ENCODE results near the gene OR5B12.
"Not testable (repeated sequence)": the region's sequence is repeated elsewhere in the genome, so short reads cannot be mapped to it uniquely, and the experiment has no call there.

OR5B12 gene

DNA sequence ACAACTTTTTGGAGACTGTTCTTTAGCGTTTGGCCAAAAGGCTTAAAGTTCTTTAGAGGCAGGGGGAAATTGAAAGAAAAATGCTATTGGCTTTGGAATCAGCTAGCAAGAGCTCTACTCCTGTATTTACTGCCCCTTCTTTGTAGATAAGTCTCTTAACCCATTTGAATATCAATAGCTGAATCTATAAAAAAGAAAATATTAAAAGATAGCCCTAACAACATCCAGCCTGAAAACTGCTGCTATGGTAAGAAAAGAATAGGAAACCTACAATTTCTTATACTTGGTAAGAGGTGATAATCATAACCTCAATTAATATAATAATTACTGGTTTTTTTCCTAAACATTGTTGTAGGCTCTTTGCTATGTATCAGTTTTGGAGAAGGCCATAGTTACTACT lies at the start of gene OR5B12:
Gene OR5B12, minus strand, starts transcription at position 101 of the 400 bp plus-strand sequence. CDS start 2,085 bp downstream, outside the sequence.
- DNase-seq (ENCODE audit: low read depth) = no peak

DNA sequence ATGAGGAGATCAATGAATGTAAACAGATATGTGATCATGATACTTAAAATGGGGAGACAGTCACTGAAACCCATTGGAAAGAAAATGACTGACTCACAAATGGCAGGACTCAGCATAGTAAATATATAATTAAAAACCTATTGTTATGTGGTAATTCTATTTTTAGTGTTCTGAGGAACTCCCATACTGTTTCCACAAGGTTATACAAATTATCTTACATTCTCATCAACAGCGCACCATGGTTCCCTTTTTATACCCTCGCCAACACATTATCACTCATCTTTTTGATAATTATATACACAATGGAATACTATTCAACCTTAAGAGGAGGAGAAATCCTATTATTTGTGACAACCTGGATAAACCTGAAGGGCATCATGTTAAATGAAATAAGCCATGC lies 48.8 kb upstream of the OR5B12 start:
- DNase-seq (ENCODE audit: low read depth) = no peak

DNA sequence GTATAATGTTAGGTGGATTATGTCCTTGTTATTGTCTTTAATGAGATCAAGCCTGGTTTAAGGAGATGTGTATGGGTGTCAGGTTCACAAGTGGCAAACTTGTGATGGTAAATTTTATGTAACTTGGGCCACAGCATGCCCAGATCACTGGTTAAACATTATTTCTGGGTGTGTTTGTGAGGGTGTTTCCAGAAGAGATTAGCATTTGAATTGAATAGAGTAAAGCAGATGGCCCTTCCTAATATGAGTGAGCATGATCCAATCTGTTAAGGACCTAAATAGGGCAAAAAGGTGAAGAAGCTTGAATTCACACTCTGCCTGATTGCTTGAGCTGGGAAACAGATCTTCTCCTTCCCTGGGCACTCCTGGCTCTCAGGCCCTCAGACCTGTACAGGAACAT lies 45.1 kb upstream of the OR5B12 start:
- no peak for DNase-seq (ENCODE audit: low read depth)

DNA sequence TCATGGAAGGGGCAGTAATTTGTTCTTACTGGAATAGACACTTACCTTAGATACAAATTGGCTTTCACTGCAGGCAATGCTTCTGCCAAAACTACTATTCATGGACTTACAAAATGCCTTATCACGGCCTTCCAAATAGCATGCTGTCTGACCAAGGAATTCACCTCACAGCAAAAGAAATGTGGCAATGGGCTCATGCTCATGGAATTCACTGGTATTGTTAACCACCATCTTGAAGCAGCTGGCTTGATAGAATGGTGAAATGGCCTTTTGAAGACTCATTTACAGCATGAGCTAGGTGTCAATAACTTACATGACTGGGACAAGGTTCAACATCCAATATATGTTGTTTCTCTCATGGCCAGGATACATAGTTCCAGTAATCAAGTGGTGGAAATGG lies 43.9 kb upstream of the OR5B12 start:
- no peak for DNase-seq (ENCODE audit: low read depth)

DNA sequence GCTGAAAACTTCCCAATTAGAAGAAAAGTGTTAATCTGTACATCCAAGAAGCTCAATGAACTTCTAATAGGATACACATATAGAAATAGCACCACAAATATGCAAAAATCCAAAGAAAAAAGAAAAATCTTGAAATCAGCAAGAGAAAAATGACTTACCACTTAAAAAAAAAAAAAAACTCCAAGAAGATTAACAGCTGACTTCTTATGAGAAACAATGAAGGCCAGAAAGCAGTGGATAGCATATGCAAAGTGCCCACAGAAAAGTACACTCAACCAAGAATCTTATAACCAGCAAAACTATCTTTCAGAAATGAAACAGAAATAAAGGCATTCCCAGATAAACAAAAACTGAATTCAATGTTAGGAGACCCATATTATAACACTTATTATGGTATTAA lies 29.9 kb upstream of the OR5B12 start:
- DNase-seq (ENCODE audit: low read depth) = no peak

DNA sequence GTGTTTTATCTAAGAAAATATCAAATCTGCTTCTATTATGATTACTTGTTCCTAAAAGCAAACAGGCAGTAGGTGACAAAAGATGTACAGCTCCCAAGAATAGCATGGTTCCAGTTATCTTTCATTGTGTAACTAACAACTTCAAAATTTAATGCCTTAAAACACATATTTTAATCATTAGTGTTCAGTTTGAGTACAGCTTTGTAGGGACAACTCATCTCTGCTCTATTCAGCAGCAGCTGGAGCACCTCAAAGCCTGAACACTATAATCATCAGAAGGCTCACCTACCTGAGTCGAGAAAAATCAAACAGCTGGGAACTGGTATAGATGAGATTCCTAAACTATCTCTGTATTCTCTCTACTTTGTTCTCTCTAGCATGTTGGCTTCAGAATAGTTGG lies 24.3 kb upstream of the OR5B12 start:
- DNase-seq (ENCODE audit: low read depth) = no peak

DNA sequence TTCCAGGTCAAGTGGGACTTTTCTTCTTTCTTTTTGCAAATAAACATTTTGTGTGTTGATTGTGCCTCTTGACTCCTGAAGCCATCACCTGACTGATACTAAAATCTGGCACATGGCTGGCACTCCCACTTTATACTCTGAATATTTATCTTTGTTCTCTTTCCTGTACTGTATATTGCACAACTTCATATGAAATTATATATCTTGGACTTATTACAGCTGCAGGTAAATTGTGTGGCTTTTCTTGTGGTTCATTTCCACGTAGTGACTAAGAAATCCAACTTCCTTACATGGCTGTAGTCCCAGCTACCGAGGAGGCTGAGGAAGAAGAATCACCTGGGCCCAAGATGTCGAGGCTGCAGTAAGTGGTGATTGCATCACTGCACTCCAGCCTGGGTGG lies 23.7 kb upstream of the OR5B12 start:
- DNase-seq (ENCODE audit: low read depth) = no peak

DNA sequence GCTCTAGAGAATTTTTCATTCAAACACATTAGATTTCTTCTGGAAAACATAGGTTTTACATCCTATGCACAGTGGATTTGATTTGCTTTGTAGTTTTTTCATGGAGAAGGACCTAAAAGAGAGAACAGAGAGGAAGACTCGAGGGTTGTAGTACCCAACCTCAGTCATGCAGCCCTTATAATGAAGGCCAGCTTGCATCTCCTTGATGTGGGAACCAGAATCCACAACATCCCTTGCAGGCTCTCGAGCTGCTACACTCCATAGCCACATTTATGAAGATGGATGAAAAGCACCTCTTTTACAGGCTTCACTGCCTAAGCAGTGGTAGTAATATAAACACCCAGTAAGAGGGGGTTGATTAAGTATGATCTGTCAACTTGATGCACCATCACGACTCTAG lies 9.5 kb upstream of the OR5B12 start:
- DNase-seq (ENCODE audit: low read depth) = no peak

DNA sequence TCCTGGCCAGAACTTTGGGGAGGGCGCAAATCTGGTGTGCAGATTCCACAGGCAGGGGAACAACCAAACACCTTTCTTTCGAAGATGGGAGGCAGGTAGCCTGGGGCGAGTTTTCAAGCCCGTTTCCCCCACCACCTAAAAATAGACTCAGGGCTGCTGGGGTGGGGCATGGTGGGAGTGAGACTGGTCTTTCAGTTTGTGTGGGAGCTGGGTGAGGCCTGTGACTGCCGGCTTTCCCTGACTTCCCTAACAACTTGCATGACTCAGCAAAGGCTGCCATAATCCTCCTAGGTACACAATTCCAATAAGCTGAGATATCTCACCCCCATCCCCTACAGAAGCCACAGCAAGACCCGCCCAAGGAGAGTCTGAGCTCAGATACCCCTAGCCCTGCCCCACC lies 4.3 kb upstream of the OR5B12 start:
- DNase-seq (ENCODE audit: low read depth) = no peak

DNA sequence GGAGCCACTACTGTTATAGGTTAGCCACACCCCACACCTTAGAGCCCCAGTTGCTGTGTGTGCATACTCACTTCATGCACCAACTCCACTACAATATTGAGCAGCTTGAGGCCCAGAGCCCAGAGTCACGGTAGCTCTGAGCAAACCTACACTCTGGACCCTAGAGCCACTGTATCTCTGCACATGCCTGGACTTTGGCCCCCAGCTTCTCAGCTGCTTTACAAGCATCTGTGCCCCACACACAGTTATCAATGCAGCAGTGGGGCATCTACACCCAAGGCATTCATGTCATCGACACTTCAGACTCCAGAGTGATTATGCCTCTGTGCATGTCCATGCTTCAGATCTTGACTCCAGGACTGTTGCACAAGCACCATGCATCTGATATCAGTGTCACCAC lies 2.3 kb upstream of the OR5B12 start:
- DNase-seq (ENCODE audit: low read depth) = no peak

DNA sequence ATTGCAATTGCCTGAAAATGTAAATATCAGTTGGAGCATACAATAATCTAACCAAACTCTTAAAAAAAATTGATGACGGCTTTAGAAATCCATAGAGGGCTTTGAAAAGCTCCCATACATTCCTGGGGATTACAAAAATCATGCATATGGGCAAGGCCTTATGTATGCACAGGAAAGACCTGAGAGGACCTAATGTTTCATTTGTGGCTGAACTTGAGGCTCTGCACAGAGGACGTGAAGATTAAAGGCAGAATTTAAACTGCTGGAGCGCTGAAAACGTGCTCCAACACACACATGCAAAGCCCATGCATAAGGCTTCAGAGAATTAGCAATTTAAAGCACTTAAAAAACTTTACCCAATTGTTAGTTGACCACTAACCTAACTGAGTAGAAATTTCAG lies 3.5 kb downstream of the OR5B12 start:
- DNase-seq (ENCODE audit: low read depth) = no peak

DNA sequence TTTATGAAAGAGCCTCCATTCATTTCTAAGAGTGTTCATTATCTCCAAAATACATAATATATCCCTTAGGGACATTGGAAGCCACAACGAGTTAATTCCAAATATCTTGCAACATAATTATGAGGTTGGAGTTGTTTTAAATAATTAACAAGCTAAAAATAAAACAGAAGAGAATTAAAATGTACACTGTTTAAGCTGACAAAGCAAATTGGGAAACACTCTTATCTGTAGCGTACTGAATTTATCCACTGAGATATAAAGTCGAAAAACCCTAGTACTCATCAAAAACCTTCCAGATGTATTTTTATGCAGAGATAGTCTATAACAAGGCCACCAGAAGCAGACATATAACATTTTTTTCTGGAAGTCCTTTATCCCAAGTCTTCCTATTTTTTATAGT lies 7.8 kb downstream of the OR5B12 start:
- no peak for DNase-seq (ENCODE audit: low read depth)

DNA sequence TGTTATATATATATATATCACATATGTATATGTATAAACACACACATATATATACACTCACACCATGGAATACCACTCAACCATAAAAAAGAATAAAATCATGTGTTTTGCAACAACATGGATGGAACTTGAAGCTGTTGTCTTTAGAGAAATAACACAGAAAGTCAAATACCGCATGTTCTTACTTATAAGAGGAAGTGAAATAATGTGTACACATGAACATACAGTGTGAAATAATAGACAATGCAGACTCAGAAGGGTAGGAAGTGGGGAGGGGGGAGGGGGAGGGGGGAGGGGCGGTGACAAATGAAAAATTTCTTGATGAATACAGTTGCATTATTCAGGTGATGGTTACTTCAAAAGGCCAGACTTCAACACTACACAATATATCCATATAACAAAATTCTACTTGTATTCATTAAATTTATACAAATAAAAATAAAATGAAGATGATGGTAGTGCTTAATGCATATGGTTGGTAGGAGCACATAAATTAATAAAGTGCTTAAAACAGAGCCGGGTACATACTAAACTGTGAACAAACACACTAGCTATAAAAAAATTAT lies 8.3 kb downstream of the OR5B12 start:
- DNase-seq (ENCODE audit: low read depth) = no peak

DNA sequence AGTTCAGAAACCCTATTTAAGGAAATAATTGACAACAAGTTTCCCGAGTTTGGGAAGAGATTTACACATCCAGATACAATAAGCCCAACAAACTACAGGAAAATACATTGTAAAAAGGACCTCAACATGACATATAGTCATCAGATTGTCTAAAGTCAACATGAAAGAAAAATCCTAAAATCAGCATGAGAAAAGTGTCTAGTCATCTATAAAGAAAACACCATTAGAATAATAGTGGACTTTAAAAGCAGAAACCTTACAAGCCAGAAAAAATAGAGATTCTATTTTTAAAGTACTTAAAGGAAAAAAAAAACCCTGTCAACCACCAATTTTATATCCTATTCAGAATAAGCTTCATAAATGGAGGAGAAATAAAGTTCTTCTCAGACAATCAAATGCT lies 12.8 kb downstream of the OR5B12 start:
- DNase-seq (ENCODE audit: low read depth) = no peak

DNA sequence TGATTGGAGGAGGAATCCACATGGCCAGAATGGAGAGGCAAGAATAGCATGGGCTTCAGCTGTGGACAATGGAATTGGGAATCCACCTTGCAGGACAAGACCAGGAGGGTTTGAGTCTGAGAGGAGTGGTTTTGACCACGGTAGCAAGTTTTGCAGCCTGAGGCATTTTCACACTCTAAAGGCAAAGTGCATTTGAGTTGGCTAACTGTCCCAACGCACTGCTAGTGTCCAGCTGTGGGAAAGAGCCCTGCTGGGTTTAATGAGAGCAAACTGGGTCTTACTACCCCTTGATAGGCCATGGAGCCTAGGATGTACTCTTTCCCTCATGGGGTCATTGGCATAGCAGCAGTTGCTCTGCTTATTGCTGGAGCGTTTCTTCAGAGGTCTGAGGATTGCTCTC lies 14.0 kb downstream of the OR5B12 start, which contains the start of gene OR5B2:
Gene OR5B2, minus strand, starts transcription at position 101 of the 400 bp plus-strand sequence. CDS start 4,860 bp downstream, outside the sequence.
- no peak for DNase-seq (ENCODE audit: low read depth)

DNA sequence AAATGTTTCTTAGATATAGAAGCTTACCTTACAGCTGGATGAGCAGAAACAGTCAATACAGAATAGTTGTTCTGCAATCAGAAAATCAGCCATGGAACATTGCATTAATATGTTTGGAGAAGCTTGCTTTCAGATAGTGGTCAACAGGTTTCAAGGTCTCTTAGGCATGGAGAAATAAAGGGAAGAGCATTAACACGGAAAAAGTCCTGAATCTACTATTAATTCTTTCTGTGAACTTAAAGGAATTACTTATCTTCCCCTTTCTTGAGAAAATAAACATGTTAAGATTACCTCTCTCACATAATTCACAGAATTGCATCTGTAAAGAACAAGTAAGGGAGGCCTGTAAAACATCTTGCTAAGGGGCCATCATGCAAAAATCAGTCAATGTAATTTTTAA lies 35.3 kb downstream of the OR5B12 start, which contains the start of gene OR5B3:
Gene OR5B3, minus strand, starts transcription at position 101 of the 400 bp plus-strand sequence. CDS start 3,465 bp downstream, outside the sequence.
- DNase-seq (ENCODE audit: low read depth) = no peak

DNA sequence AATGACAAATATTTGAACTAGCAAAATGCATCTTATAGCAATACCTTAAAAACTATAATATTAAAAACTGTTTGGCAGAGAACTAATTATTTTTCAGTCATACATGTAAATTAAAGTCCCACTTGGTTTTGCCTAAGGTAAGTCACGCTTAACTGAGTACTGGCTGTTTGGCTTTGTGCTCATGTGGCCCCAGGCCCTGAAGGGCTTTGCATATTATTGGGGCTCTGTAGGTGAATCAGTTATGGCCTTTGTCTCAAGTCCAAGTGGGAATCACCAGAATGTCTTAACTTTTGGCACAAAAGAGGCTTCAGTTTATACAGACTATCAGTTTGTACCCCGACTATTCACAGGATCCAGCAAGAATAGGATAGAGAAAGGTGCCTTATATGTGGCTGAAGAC lies 42.4 kb downstream of the OR5B12 start:
- DNase-seq (ENCODE audit: low read depth) = not testable (repeated sequence)

DNA sequence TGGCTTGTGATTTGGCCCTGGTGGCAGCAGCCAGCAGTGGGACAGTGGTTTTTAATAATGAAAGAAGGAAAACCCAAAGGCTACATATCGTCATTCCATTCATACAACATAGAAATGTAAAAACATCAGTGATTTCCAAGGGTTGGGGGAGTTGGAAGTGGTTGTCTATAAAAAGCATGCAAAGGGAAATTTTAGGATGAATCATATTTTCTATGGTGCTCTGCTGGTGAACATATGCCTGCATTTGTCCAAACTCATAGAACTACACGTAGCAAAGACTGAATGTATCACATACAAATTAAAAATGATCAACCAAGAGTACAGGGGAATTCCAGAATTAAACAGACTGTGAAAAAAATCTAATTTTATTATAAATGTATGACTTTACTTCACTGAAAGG lies 46.5 kb downstream of the OR5B12 start:
- no peak for DNase-seq (ENCODE audit: low read depth)

DNA sequence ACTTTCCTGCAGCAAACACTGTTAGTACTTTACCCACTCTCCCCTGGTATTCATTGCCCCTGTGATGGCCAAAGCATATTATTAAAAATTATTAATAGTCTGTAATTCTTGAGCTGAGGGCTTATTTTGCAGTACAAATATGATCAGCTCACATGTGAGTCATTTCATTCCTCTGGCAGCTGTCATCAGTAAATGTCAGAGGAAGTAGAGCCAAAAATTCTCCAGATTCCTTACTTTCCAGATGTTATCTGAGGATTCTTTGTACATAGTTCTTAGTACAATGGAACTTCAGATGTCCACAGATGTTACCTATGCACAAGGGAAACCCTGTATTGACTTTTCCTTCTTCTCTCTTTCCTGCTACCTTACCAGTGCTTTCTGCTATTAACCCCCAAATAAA lies 47.8 kb downstream of the OR5B12 start:
- no peak for DNase-seq (ENCODE audit: low read depth)

DNA sequence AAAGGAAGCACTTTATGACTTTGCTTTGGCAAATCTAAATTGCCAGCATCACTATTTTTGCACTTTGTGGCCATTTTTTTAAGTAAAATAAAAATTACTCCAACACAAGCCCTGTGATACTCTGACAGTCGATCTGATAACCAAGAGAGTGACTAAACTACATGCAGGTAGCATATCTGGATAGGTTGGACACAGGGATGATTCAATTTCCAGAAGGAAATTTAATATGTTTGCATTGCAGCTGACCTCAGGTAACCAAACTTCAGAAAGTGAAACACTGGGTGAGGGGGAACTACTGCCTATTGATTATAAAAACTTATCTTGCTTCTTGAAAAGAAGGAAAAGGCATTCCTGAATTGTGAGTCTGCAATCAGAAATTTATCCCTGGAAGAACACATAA lies 49.3 kb downstream of the OR5B12 start:
- DNase-seq (ENCODE audit: low read depth) = no peak

DNA sequence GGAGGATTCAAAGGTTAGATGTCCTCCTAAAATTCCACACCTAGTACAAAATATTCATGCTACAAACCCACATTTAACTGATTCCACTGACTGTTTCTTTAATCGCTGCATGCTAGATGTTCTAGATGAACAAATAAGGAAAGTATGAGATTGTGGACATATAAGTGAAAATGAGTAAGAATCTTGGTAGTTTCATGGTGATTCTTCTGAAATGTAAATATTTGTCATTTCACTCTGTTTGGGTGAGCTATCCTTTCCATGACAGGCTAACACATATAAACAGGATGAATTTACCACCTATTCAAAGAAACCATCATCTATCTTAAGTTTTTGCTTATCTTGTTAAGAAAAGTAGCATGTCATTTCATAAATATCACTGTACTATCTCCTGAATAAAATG lies 50.2 kb downstream of the OR5B12 start:
- DNase-seq (ENCODE audit: low read depth) = no peak

DNA sequence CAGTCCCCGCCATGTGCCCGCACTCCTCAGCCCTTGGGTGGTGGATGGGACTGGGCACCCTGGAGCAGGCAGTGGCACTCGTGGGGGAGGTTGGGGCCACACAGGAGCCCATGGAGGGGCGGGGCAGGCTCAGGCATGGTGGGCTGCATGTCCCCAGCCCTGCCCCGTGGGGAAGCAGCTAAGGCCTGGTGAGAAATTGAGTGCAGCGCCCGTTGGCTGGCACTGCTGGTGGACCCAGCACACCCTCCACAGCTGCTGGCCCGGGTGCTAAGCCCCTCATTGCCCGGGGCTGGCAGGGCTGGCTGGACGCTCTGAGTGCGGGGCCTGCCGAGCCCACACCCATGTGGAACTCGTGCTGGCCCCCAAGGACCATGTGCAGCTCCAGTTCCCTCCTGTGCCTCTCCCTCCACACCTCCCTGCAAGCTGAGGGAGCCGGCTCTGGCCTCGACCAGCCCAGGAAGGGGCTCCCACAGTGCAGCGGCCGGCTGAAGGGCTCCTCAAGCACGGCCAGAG lies 51.4 kb downstream of the OR5B12 start:
- DNase-seq (ENCODE audit: low read depth) = no peak
